HUDEP-2 (cell line): Measurements from ENCODE around the gene DLG4.

Experiments
- DNase-seq, 76 experiments: peaks; one replicate each; lab custom pipeline; 2025; ENCODE audit not compliant: unreplicated experiment in 76 of 76; lab: John Stamatoyannopoulos, UW

Gene DLG4

GRCh38 chr17:7235693-7236665, 16.3 kb upstream of the DLG4 start:
- peak in 33 of 76 experiments; percentile 3 to 63 (median 29) for DNase-seq

- peak in 74 of 76 experiments; percentile 14 to 96 (median 91) for DNase-seq
Measured at GRCh38 chr17:7234083-7234951, 14.7 kb upstream of the DLG4 start, which contains the start of gene DVL2. TSS of gene DVL2 (minus strand) at chr17:7234517. CDS start at chr17:7234262, 255 bp downstream.

- peak in 4 of 76 experiments; percentile 41 to 61 (median 44) for DNase-seq
Measured at GRCh38 chr17:7233701-7234082, 14.1 kb upstream of the DLG4 start.

- DNase-seq: no peak
Measured at GRCh38 chr17:7232114-7232513, 12.5 kb upstream of the DLG4 start.

- DNase-seq: no peak
Measured at GRCh38 chr17:7229504-7229903, 9.9 kb upstream of the DLG4 start.

- no peak for DNase-seq
Measured at GRCh38 chr17:7228920-7229319, 9.3 kb upstream of the DLG4 start.

- no peak for DNase-seq
Measured at GRCh38 chr17:7226721-7227710, 7.4 kb upstream of the DLG4 start.

- no peak for DNase-seq
Measured at GRCh38 chr17:7225711-7226331, 6.2 kb upstream of the DLG4 start.

GRCh38 chr17:7224661-7225111, 5.0 kb upstream of the DLG4 start:
- DNase-seq: no peak

GRCh38 chr17:7224110-7224509, 4.5 kb upstream of the DLG4 start:
- no peak for DNase-seq

GRCh38 chr17:7223375-7223774, 3.7 kb upstream of the DLG4 start:
- no peak for DNase-seq

GRCh38 chr17:7222972-7223292, 3.3 kb upstream of the DLG4 start:
- DNase-seq: no peak

GRCh38 chr17:7222093-7222971, 2.7 kb upstream of the DLG4 start:
- no peak for DNase-seq

- no peak for DNase-seq
Measured at GRCh38 chr17:7221278-7222092, 1.8 kb upstream of the DLG4 start.

GRCh38 chr17:7220593-7221277, 1.1 kb upstream of the DLG4 start:
- peak in 62 of 76 experiments; percentile 10 to 82 (median 63) for DNase-seq

- DNase-seq: no peak
Measured at GRCh38 chr17:7219229-7219811, 316 bp downstream of the DLG4 start.

GRCh38 chr17:7218758-7219157, 878 bp downstream of the DLG4 start:
- DNase-seq: peak in 1 of 76 experiments; percentile 8
